B cell (primary cell): Measurements from ENCODE around the gene CCDC171. TPM values are rescaled to one million over a fixed set of nuclear protein-coding genes. Genes with fewer than 3 reads are reported as not detected.

Source experiments
- ATAC-seq: fragments of 200-7000 bp; cut with Tn5 transposase; one replicate; pipeline ENCODE4 v1.10.0; 2021; ENCODE audit warnings: low read depth, mild to moderate bottlenecking, moderate number of reproducible peaks, moderate library complexity
- CTCF ChIA-PET: fragments of 350-600 bp; sonication (Branson Sonifier 250); formaldehyde crosslinking; loops from one replicate; lab custom pipeline; 2021; ENCODE audit warnings: antibody characterized with exemption, inconsistent platforms; lab: Charles Lee
- POLR2A ChIA-PET: fragments of 350-600 bp; sonication (Branson Sonifier 250); formaldehyde crosslinking; loops from one replicate; lab custom pipeline; 2021; ENCODE audit warnings: antibody characterized with exemption; lab: Charles Lee
- DNase-seq: peaks from one replicate; pipeline ENCODE4 v3.0.0; 2013
- H2AFZ ChIP-seq: 2 replicates; pipeline ENCODE4 v1.6.1; 2012; ENCODE audit warnings: mild to moderate bottlenecking, low read depth, low read length; ENCODE audit not compliant: insufficient read depth, poor library complexity, severe bottlenecking
- H3K27ac ChIP-seq, 2 donors: 1 replicate in 1 of 2; 2 replicates in 1 of 2; pipeline ENCODE4 v1.5.1; 2012 to 2013; ENCODE audit warnings: low read length in 2 of 2, mild to moderate bottlenecking in 2 of 2, moderate library complexity in 1 of 2
- H3K27me3 ChIP-seq, 4 experiments: fragments of 200-600 bp in 1 of 4; sonication (generic) in 1 of 4; replicated peaks in 1 of 4; 1 replicate in 2 of 4; 2 replicates in 2 of 4; pipeline versions ENCODE4 v1.6.1 to v1.7.0; 2013 to 2016; ENCODE audit warnings: low read length in 3 of 4, mild to moderate bottlenecking in 2 of 4, mixed read lengths in 1 of 4, moderate library complexity in 1 of 4; ENCODE audit not compliant: insufficient read depth in 4 of 4, control insufficient read depth in 3 of 4; ENCODE audit errors: control extremely low read depth in 1 of 4
- H3K36me3 ChIP-seq, 2 experiments: replicated peaks in 1 of 2; 1 replicate in 1 of 2; 2 replicates in 1 of 2; pipeline versions ENCODE4 v1.6.1 to v1.7.1; 2013; ENCODE audit warnings: low read length in 1 of 2; ENCODE audit not compliant: insufficient read depth in 2 of 2, control insufficient read depth in 1 of 2; ENCODE audit errors: control extremely low read depth in 1 of 2, extremely low read depth in 1 of 2
- H3K4me1 ChIP-seq, 2 donors: fragments of 200-600 bp in 1 of 2; sonication (generic) in 1 of 2; 1 replicate in 1 of 2; 2 replicates in 1 of 2; pipeline versions ENCODE4 v1.5.1 to v1.6.1; 2013 to 2017; ENCODE audit warnings: low read length in 2 of 2; ENCODE audit not compliant: control insufficient read depth in 2 of 2, insufficient read depth in 2 of 2
- H3K4me2 ChIP-seq: replicated peaks from 2 replicates; pipeline ENCODE3; 2012; ENCODE audit warnings: mild to moderate bottlenecking, low read depth, low read length; ENCODE audit not compliant: poor library complexity, severe bottlenecking
- H3K4me3 ChIP-seq, 5 experiments: fragments of 200-600 bp in 1 of 5; sonication (generic) in 1 of 5; 1 replicate in 3 of 5; 2 replicates in 2 of 5; pipeline versions ENCODE4 v1.5.1 to v1.7.0; 2011 to 2016; ENCODE audit warnings: low read length in 4 of 5, mild to moderate bottlenecking in 4 of 5, low read depth in 2 of 5, control low read depth in 1 of 5, moderate library complexity in 1 of 5; ENCODE audit not compliant: insufficient read depth in 1 of 5; ENCODE audit errors: control extremely low read depth in 1 of 5, extremely low read depth in 1 of 5
- H3K79me2 ChIP-seq: fragments of 200-600 bp; sonication (generic); one replicate; pipeline ENCODE4 v1.6.0; 2016; ENCODE audit warnings: low read length; ENCODE audit not compliant: control insufficient read depth, insufficient read depth
- H3K9ac ChIP-seq: fragments of 200-600 bp; sonication (generic); 2 replicates; pipeline ENCODE4 v1.6.1; 2017; ENCODE audit warnings: mild to moderate bottlenecking, low read length, moderate library complexity
- H3K9me3 ChIP-seq, 3 donors: one replicate each; pipeline versions ENCODE4 v1.6.1 to v1.7.1; 2013; ENCODE audit warnings: low read length in 2 of 3; ENCODE audit not compliant: control insufficient read depth in 2 of 3, insufficient read depth in 1 of 3; ENCODE audit errors: control extremely low read depth in 1 of 3
- H4K20me1 ChIP-seq: 2 replicates; pipeline ENCODE4 v1.6.0; 2012; ENCODE audit warnings: mild to moderate bottlenecking, low read length; ENCODE audit not compliant: insufficient read depth, control insufficient read depth, poor library complexity, severe bottlenecking
- H3K27ac Mint-ChIP-seq: one replicate; pipeline ENCODE4 v1.8.0; 2021; ENCODE audit warnings: mixed read lengths
- H3K27me3 Mint-ChIP-seq: one replicate; pipeline ENCODE4 v1.8.0; 2021; ENCODE audit warnings: mixed read lengths
- H3K4me1 Mint-ChIP-seq: one replicate; pipeline ENCODE4 v1.8.0; 2021; ENCODE audit warnings: mixed read lengths
- H3K4me3 Mint-ChIP-seq: one replicate; pipeline ENCODE4 v1.8.0; 2021; ENCODE audit warnings: mixed read lengths
- H3K9me3 Mint-ChIP-seq: one replicate; pipeline ENCODE4 v1.8.0; 2022; ENCODE audit warnings: mixed read lengths; ENCODE audit not compliant: insufficient read depth
- CTCF ChIP-seq: fragments of 200-600 bp; IDR thresholded peaks from one replicate; pipeline ENCODE4 v1.8.0; 2022; ENCODE audit warnings: antibody characterized with exemption, mild to moderate bottlenecking
- EZH2 ChIP-seq: IDR thresholded peaks from 2 replicates; pipeline ENCODE4 v1.6.1; 2012; ENCODE audit warnings: borderline replicate concordance, low read depth, mild to moderate bottlenecking, moderate library complexity, low read length; ENCODE audit not compliant: insufficient read depth, poor library complexity, severe bottlenecking
- WGBS: methylation state at CpG from one replicate; pipeline ENCODE4 v1.1.5; 2013; ENCODE audit warnings: missing lambda C conversion rate; ENCODE audit not compliant: insufficient coverage; 5-methylcytosine and 5-hydroxymethylcytosine counted together
- intact Hi-C: fragments of 100-400 bp; cut with micrococcal nuclease; formaldehyde crosslinking; loops from one replicate; pipeline ENCODE4 v1.10.0; 2022
- polyA plus RNA-seq: library from polyadenylated mRNA; depleted of rRNA; stranded (reverse); fragments of >200 nt; gene quantifications from 2 replicates; pipeline ENCODE4 v1.2.3, GENCODE V29; 2012
- total RNA-seq, 2 donors: library from RNA; stranded (reverse); fragments of 120-200 nt in 1 of 2; gene quantifications; 1 replicate in 1 of 2; 2 replicates in 1 of 2; pipeline versions ENCODE4 v1.2.3 to v1.2.4, GENCODE V29; 2013 to 2022

CCDC171 gene
- total and polyA plus RNA-seq, 2 donors (not counting 1 experiment from before 2014, with no cell fraction given), result 0.22 to 6.3 TPM

- Histone ChIP-seq H3K4me2 (no peak overlapping the region), H3K9ac (no peak overlapping the region), H3K79me2 (no peaks in the 10 kb centered on the region), H3K4me1 (no peaks in the 10 kb centered on the region), H3K36me3 (no peaks in the 10 kb centered on the region), H3K9me3 (peaks cover 0 to 5% (median 0%) of the 10 kb centered on the region in 3 donors), H2AFZ (no peak overlapping the region), H3K27me3 (no peaks in the 10 kb centered on the region), H3K4me3 (no peak overlapping the region), H3K27ac (no peak overlapping the region), H4K20me1 (no peaks in the 10 kb centered on the region)
- ChIA-PET CTCF (no interaction called here), POLR2A (no interaction called here)
- no peaks in the 10 kb centered on the region for H3K27me3 Mint-ChIP-seq
- no peaks in the 10 kb centered on the region for H3K4me1 Mint-ChIP-seq
- no peak for DNase-seq
- intact Hi-C loops, result no loop called here
- WGBS, result no CpG with 5 or more reads among the region's 1 CpG
- no peak overlapping the region for H3K27ac Mint-ChIP-seq
- no peak for ATAC-seq
- no peak overlapping the region for H3K4me3 Mint-ChIP-seq
- TF ChIP-seq CTCF (no peak), EZH2 (no peak)
- no peaks in the 10 kb centered on the region for H3K9me3 Mint-ChIP-seq
Observed at GRCh38 chr9:15743512-15743911, 190.7 kb downstream of the CCDC171 start.

GRCh38 chr9:15744196-15744595 lies 191.4 kb downstream of the CCDC171 start:
- Mint-ChIP-seq H3K27ac (no peak overlapping the region), H3K9me3 (no peaks in the 10 kb centered on the region), H3K4me1 (no peaks in the 10 kb centered on the region), H3K27me3 (no peaks in the 10 kb centered on the region), H3K4me3 (no peak overlapping the region)
- ATAC-seq (no peak), DNase-seq (no peak)
- Histone ChIP-seq H3K27me3 (no peaks in the 10 kb centered on the region), H2AFZ (no peak overlapping the region), H3K4me1 (no peaks in the 10 kb centered on the region), H3K79me2 (no peaks in the 10 kb centered on the region), H3K9ac (no peak overlapping the region), H3K27ac (no peak overlapping the region), H3K36me3 (no peaks in the 10 kb centered on the region), H3K9me3 (peaks cover 0 to 5% (median 0%) of the 10 kb centered on the region in 3 donors), H3K4me3 (no peak overlapping the region), H3K4me2 (no peak overlapping the region), H4K20me1 (no peaks in the 10 kb centered on the region)
- ChIA-PET POLR2A (no interaction called here), CTCF (no interaction called here)
- TF ChIP-seq CTCF (no peak), EZH2 (no peak)
- WGBS, result 100% methylated on average over 2 of the region's 3 CpGs
- intact Hi-C loops, result no loop called here
